ENCODE measurements around the gene IQCM. TPM values are rescaled to one million over a fixed set of nuclear protein-coding genes. Genes with fewer than 3 reads are reported as not detected.
"Not testable (repeated sequence)": the region's sequence is repeated elsewhere in the genome, so short reads cannot be mapped to it uniquely, and the experiment has no call there.

IQCM gene
- total and polyA plus RNA-seq, 7 experiments from 2014 or later = not detected

DNA sequence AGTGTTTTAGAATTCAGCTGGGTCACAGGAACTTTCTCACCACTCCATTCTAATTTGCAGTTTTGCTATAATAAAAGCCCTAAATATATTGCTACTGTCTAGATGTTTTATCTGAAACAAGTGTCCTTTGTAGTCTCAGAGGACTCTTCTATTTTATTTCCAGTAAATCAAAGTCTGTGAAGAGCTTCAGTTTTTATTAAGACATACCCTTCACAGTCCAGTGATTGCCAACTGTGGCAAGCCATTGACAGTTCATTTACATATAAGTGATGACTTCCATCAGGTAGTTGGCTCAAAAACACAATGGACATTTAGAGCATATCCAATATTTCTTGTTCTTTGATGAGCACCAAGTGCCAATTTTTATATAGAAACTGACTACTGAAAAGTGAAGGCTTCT lies 466.1 kb downstream of the IQCM start:
- DNase-seq = no peak

GRCh38 chr4:149347139-149347538 lies 468.5 kb downstream of the IQCM start:
- POLR2A ChIA-PET = no interaction called here
- intact Hi-C loops (cut with micrococcal nuclease) = no loop called here
- CTCF ChIA-PET = no interaction called here
- no peak overlapping the region for H3K4me3 Mint-ChIP-seq
- H3K36me3 Mint-ChIP-seq = no peaks in the 10 kb centered on the region
- no peaks in the 10 kb centered on the region for H3K27me3 ChIP-seq (ENCODE audit: control insufficient read depth in 2 of 2, insufficient read depth in 2 of 2, low read length in 2 of 2)
- no peaks in the 10 kb centered on the region for H3K36me3 ChIP-seq (ENCODE audit: control insufficient read depth in 2 of 3, insufficient read depth in 3 of 3, low read length in 3 of 3)
- H3K27ac ChIP-seq (ENCODE audit: low read depth, low read length) = no peak overlapping the region
- no peak overlapping the region for H3K27ac Mint-ChIP-seq
- H3K9me3 Mint-ChIP-seq = peaks cover 0 to 1% (median 0%) of the 10 kb centered on the region in 11 donors
- no peaks in the 10 kb centered on the region for H3K9me3 ChIP-seq (ENCODE audit: control insufficient read depth in 2 of 3, low read length in 3 of 3)
- no peak overlapping the region for H3K4me3 ChIP-seq (ENCODE audit: low read length)
- no peaks in the 10 kb centered on the region for H3K4me1 ChIP-seq (ENCODE audit: control insufficient read depth in 2 of 2, insufficient read depth in 2 of 2, low read length in 2 of 2)
- no peaks in the 10 kb centered on the region for H3K4me1 Mint-ChIP-seq
- ATAC-seq (no peak), DNase-seq (no peak)
- peaks cover 0 to 4% (median 0%) of the 10 kb centered on the region in 5 donors for H3K27me3 Mint-ChIP-seq

More for the DNA sequence above, 466.1 kb downstream of the IQCM start:
- no peak overlapping the region for H3K4me3 Mint-ChIP-seq
- H3K9me3 Mint-ChIP-seq = peaks cover 0 to 16% (median 5%) of the 10 kb centered on the region in 11 donors
- Histone ChIP-seq H3K4me1 (ENCODE audit: control insufficient read depth in 2 of 2, insufficient read depth in 2 of 2, low read length in 2 of 2) (no peaks in the 10 kb centered on the region), H3K9me3 (ENCODE audit: control insufficient read depth in 2 of 3, low read length in 3 of 3) (no peaks in the 10 kb centered on the region), H3K27me3 (ENCODE audit: control insufficient read depth in 2 of 2, insufficient read depth in 2 of 2, low read length in 2 of 2) (no peaks in the 10 kb centered on the region), H3K36me3 (ENCODE audit: control insufficient read depth in 2 of 3, insufficient read depth in 3 of 3, low read length in 3 of 3) (no peaks in the 10 kb centered on the region), H3K27ac (ENCODE audit: low read depth, low read length) (no peak overlapping the region), H3K4me3 (ENCODE audit: low read length) (no peak overlapping the region)
- H3K36me3 Mint-ChIP-seq = no peaks in the 10 kb centered on the region
- H3K27me3 Mint-ChIP-seq = peaks cover 0 to 4% (median 0%) of the 10 kb centered on the region in 5 donors
- ChIA-PET POLR2A (no interaction called here), CTCF (no interaction called here)
- H3K4me1 Mint-ChIP-seq = no peaks in the 10 kb centered on the region
- H3K27ac Mint-ChIP-seq = no peak overlapping the region
- intact Hi-C loops (cut with micrococcal nuclease) = no loop called here
- no peak for ATAC-seq

- H3K27me3 Mint-ChIP-seq = peaks cover 0 to 4% (median 0%) of the 10 kb centered on the region in 5 donors
- H3K4me3 Mint-ChIP-seq = no peak overlapping the region
- CTCF ChIA-PET = no interaction called here
- H3K4me1 ChIP-seq (ENCODE audit: control insufficient read depth in 2 of 2, insufficient read depth in 2 of 2, low read length in 2 of 2) = no peaks in the 10 kb centered on the region
- no peak for DNase-seq
- no peak overlapping the region for H3K4me3 ChIP-seq (ENCODE audit: low read length)
- H3K9me3 Mint-ChIP-seq = peaks cover 0 to 1% (median 0%) of the 10 kb centered on the region in 11 donors
- H3K27ac ChIP-seq (ENCODE audit: low read depth, low read length) = no peak overlapping the region
- intact Hi-C loops (cut with micrococcal nuclease) = no loop called here
- POLR2A ChIA-PET = no interaction called here
- ATAC-seq = no peak
- H3K36me3 ChIP-seq (ENCODE audit: control insufficient read depth in 2 of 3, insufficient read depth in 3 of 3, low read length in 3 of 3) = no peaks in the 10 kb centered on the region
- H3K27me3 ChIP-seq (ENCODE audit: control insufficient read depth in 2 of 2, insufficient read depth in 2 of 2, low read length in 2 of 2) = no peaks in the 10 kb centered on the region
- H3K36me3 Mint-ChIP-seq = no peaks in the 10 kb centered on the region
- no peaks in the 10 kb centered on the region for H3K9me3 ChIP-seq (ENCODE audit: control insufficient read depth in 2 of 3, low read length in 3 of 3)
- no peaks in the 10 kb centered on the region for H3K4me1 Mint-ChIP-seq
- H3K27ac Mint-ChIP-seq = no peak overlapping the region
Observed at GRCh38 chr4:149345424-149345823, 470.2 kb downstream of the IQCM start.

GRCh38 chr4:149344436-149344835 lies 471.2 kb downstream of the IQCM start:
- ATAC-seq = no peak
- Mint-ChIP-seq H3K27ac (no peak overlapping the region), H3K4me1 (no peaks in the 10 kb centered on the region), H3K36me3 (no peaks in the 10 kb centered on the region), H3K9me3 (peaks cover 0 to 5% (median 1%) of the 10 kb centered on the region in 11 donors), H3K27me3 (peaks cover 0 to 4% (median 0%) of the 10 kb centered on the region in 5 donors), H3K4me3 (no peak overlapping the region)
- intact Hi-C loops (cut with micrococcal nuclease) = no loop called here
- no peak overlapping the region for H3K27ac ChIP-seq (ENCODE audit: low read depth, low read length)
- CTCF ChIA-PET = no interaction called here
- H3K4me1 ChIP-seq (ENCODE audit: control insufficient read depth in 2 of 2, insufficient read depth in 2 of 2, low read length in 2 of 2) = no peaks in the 10 kb centered on the region
- H3K36me3 ChIP-seq (ENCODE audit: control insufficient read depth in 2 of 3, insufficient read depth in 3 of 3, low read length in 3 of 3) = no peaks in the 10 kb centered on the region
- H3K4me3 ChIP-seq (ENCODE audit: low read length) = no peak overlapping the region
- POLR2A ChIA-PET = no interaction called here
- H3K27me3 ChIP-seq (ENCODE audit: control insufficient read depth in 2 of 2, insufficient read depth in 2 of 2, low read length in 2 of 2) = no peaks in the 10 kb centered on the region
- no peak for DNase-seq
- H3K9me3 ChIP-seq (ENCODE audit: control insufficient read depth in 2 of 3, low read length in 3 of 3) = no peaks in the 10 kb centered on the region

GRCh38 chr4:149343614-149344013 lies 472.0 kb downstream of the IQCM start:
- H3K27ac ChIP-seq (ENCODE audit: low read depth, low read length) = no peak overlapping the region
- Mint-ChIP-seq H3K27me3 (peaks cover 0 to 4% (median 0%) of the 10 kb centered on the region in 5 donors), H3K4me3 (no peak overlapping the region), H3K9me3 (peaks cover 0 to 5% (median 5%) of the 10 kb centered on the region in 11 donors), H3K36me3 (no peaks in the 10 kb centered on the region), H3K4me1 (no peaks in the 10 kb centered on the region), H3K27ac (no peak overlapping the region)
- ChIA-PET POLR2A (no interaction called here), CTCF (no interaction called here)
- H3K36me3 ChIP-seq (ENCODE audit: control insufficient read depth in 2 of 3, insufficient read depth in 3 of 3, low read length in 3 of 3) = no peaks in the 10 kb centered on the region
- DNase-seq = no peak
- intact Hi-C loops (cut with micrococcal nuclease) = no loop called here
- no peak overlapping the region for H3K4me3 ChIP-seq (ENCODE audit: low read length)
- no peak for ATAC-seq
- no peaks in the 10 kb centered on the region for H3K9me3 ChIP-seq (ENCODE audit: control insufficient read depth in 2 of 3, low read length in 3 of 3)
- H3K27me3 ChIP-seq (ENCODE audit: control insufficient read depth in 2 of 2, insufficient read depth in 2 of 2, low read length in 2 of 2) = no peaks in the 10 kb centered on the region
- no peaks in the 10 kb centered on the region for H3K4me1 ChIP-seq (ENCODE audit: control insufficient read depth in 2 of 2, insufficient read depth in 2 of 2, low read length in 2 of 2)

DNA sequence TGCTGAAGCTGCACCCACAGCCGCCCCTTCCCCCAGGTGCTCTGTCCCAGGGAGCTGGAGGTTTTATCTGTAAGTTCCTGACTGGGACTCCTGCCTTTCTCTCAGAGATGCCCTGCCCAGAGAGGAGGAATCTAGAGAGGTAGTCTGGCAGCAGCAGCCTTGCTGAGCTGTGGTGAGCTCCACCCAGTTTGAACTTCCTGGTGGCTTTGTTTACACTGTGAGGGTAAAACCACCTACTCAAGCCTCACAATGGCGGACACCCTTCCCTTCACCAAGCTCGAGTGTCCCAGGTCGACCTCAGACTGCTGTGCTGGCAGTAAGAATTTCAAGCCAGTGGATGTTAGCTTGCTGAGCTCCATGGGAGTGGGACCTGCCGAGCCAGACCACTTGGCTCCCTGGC lies 474.5 kb downstream of the IQCM start:
- H3K36me3 ChIP-seq (ENCODE audit: control insufficient read depth in 2 of 3, insufficient read depth in 3 of 3, low read length in 3 of 3); intact Hi-C loops (cut with micrococcal nuclease); H3K4me3 Mint-ChIP-seq; DNase-seq; H3K4me1 Mint-ChIP-seq; H3K9me3 ChIP-seq (ENCODE audit: control insufficient read depth in 2 of 3, low read length in 3 of 3); H3K27ac ChIP-seq (ENCODE audit: low read depth, low read length); H3K27me3 Mint-ChIP-seq; H3K27ac Mint-ChIP-seq; H3K4me3 ChIP-seq (ENCODE audit: low read length); ATAC-seq; POLR2A ChIA-PET; H3K27me3 ChIP-seq (ENCODE audit: control insufficient read depth in 2 of 2, insufficient read depth in 2 of 2, low read length in 2 of 2); H3K4me1 ChIP-seq (ENCODE audit: control insufficient read depth in 2 of 2, insufficient read depth in 2 of 2, low read length in 2 of 2); H3K36me3 Mint-ChIP-seq; CTCF ChIA-PET: not testable (repeated sequence)
- peaks cover 0 to 18% (median 7%) of the 10 kb centered on the region in 11 donors for H3K9me3 Mint-ChIP-seq

GRCh38 chr4:149328161-149328560 lies 487.5 kb downstream of the IQCM start:
- Histone ChIP-seq H3K9me3 (ENCODE audit: control insufficient read depth in 2 of 3, low read length in 3 of 3) (no peaks in the 10 kb centered on the region), H3K4me1 (ENCODE audit: control insufficient read depth in 2 of 2, insufficient read depth in 2 of 2, low read length in 2 of 2) (no peaks in the 10 kb centered on the region), H3K36me3 (ENCODE audit: control insufficient read depth in 2 of 3, insufficient read depth in 3 of 3, low read length in 3 of 3) (no peaks in the 10 kb centered on the region), H3K4me3 (ENCODE audit: low read length) (no peak overlapping the region), H3K27ac (ENCODE audit: low read depth, low read length) (no peak overlapping the region), H3K27me3 (ENCODE audit: control insufficient read depth in 2 of 2, insufficient read depth in 2 of 2, low read length in 2 of 2) (no peaks in the 10 kb centered on the region)
- ChIA-PET CTCF (no interaction called here), POLR2A (no interaction called here)
- Mint-ChIP-seq H3K36me3 (no peaks in the 10 kb centered on the region), H3K4me1 (no peaks in the 10 kb centered on the region), H3K27me3 (no peaks in the 10 kb centered on the region), H3K4me3 (no peak overlapping the region), H3K27ac (no peak overlapping the region), H3K9me3 (peaks cover 0 to 13% (median 4%) of the 10 kb centered on the region in 11 donors)
- ATAC-seq (no peak), DNase-seq (no peak)
- intact Hi-C loops (cut with micrococcal nuclease) = no loop called here

Data from naive thymus-derived CD4-positive, alpha-beta T cell (primary cell).